Measurements from ENCODE around the gene TSPAN13.

GRCh38 chr7:16833373-16833772, 79.8 kb downstream of the TSPAN13 start:
- TF ChIP-seq POLR2A (IDR thresholded peaks at IDR 0.05; ENCODE audit: extremely low read depth, insufficient read length): no peak
- TF ChIP-seq CTCF (IDR thresholded peaks at IDR 0.05; ENCODE audit: low read depth, low read length): no peak
- no peak for TF ChIP-seq MAX (IDR thresholded peaks at IDR 0.05; ENCODE audit: low read depth, low read length)
- TF ChIP-seq MYC (IDR thresholded peaks at IDR 0.05; ENCODE audit: low read depth, low read length): no peak

Measured in NB4 (cell line).